Stimulated activated naive CD4-positive, alpha-beta T cell (primary cell): Measurements from ENCODE around the gene CACNA2D3.

Experiments used
- DNase-seq, 6 experiments: peaks; one replicate each; lab custom pipeline; 2025; lab: John Stamatoyannopoulos, UW

CACNA2D3 gene

GRCh38 chr3:54530944-54531343 is 408.6 kb downstream of the CACNA2D3 start:
- DNase-seq = no peak

- DNase-seq = no peak
Measured at GRCh38 chr3:54531741-54532140, 409.4 kb downstream of the CACNA2D3 start.

DNA sequence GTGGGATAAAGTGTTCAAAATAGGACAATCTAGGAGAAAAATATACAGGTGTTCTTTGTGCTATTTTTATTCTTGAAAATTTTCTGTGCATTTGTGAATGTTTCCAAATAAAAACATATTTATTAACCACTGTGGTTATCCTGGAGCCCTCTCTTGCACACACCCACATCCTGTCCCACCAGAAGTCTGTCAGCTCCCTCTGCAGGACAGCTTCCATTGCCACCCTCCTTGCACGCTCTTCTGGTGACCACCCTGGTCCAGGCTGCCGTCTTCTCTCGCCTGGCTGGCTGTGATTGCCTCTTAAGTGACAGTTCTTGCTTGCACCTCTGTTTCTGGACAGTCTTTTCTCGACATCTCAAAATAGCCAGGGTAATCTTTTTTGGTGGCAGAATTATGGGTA is 411.5 kb downstream of the CACNA2D3 start:
- no peak for DNase-seq

- DNase-seq = no peak
Measured at GRCh38 chr3:54535619-54536018, 413.3 kb downstream of the CACNA2D3 start.

GRCh38 chr3:54536450-54536849 is 414.1 kb downstream of the CACNA2D3 start:
- DNase-seq = no peak

GRCh38 chr3:54537506-54537905 is 415.2 kb downstream of the CACNA2D3 start:
- DNase-seq = no peak

DNA sequence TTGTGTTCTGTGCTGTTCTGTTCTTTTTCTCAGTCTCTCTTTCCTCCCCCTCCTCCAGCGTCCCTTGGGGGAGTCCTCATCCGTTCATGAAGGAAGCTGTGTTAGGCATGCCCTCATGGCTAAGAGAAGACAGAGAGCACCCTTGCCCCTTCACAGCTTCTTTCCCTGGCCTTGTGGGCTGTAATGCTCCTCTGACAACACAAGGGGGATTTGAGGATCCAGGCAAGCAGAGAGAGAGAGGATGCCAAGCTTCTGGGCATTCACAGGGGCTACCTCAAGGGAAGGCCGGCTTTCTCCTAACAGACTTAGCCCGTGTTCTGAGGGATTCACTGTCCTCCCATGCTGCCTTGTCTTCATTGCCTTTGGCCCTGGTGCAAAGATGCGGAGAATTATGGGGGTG is 416.0 kb downstream of the CACNA2D3 start:
- DNase-seq = no peak

GRCh38 chr3:54541369-54541768 is 419.0 kb downstream of the CACNA2D3 start:
- DNase-seq = no peak

DNA sequence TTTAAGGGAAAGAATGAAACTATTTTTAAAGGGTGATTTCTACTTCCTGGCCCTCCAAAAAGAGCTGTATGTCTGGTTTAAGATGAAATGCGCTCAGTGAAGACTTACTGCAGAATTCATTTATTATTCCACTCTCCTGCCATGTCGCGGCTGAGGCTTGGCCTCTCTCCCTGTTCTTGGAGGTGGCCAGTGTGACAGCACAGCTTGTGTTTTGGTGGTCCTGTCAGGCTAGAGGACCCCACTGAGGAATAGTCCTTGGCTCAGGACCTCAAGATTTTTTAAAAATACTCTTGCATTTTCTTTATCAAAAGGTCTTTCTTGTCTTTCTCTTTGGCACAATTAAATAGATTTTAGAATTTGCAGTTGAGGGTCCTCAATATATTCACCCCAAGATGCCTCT is 421.1 kb downstream of the CACNA2D3 start:
- DNase-seq = no peak

DNA sequence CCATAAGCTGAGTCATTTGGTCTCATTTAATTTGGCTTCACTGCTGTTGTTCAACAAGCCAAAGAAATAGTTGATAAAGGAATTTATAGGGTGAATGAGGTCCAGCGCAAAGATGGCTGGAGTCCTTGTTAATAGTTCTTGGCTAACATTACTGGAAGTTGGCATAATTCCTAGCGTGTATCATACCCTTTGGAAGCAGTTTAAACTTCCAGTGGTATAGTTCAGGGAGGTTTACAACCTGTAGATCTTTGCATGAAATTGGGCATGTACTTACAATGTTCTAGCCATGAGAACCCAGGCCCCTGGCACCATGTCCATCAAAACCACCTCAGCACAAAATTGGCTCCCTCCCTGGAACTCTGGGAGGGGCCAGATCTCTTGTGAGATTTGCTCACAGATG is 424.7 kb downstream of the CACNA2D3 start:
- no peak for DNase-seq

DNA sequence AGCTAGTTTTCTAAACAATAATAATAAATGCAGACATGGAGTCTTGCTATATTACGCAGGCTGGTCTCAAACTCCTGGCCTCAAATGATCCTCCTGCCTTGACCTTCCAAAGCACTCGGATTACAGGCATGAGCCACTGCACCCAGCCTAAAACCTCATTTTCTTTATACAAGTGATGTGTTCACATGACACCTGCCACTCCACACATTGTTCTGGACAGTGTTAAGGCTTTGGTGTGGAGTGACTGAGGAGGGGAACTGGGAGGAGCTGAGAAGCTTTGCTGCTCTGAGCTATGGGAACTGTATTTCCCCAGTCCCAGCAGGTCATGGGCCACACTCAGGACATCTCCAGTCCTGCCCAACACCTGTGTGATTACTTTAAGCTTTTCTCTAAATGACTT is 425.5 kb downstream of the CACNA2D3 start:
- DNase-seq = no peak

DNA sequence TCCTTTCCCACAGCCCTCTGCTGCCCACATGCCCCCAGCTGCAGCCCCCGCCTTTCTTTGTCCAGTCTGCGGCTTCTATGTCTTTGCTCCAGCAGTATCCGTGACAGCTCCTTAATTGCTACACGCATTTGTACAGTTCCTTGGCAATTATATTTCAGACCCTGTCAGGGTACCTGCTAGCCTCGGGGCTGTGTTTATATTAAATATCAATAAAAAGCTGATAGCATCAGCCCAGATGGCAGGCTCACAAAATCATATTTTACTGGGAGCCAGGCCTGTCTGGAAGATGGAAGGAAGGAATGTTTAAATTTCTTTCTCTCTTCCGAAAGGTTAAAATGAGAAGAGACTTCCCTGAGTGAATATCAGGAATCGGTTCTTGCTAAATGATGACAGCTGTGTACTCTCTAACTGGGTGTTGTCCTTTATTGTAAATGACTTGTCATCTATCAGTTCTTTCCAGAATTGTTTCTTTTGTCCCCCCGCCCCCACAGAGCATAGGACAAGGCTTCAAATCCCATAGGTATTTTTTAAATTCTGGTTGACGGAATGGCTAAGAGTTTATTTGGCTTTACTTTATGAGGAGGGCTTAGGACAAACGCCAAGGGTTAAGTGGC is 427.4 kb downstream of the CACNA2D3 start:
- DNase-seq = no peak

- no peak for DNase-seq
Measured at GRCh38 chr3:54550221-54550977, 428.0 kb downstream of the CACNA2D3 start.

GRCh38 chr3:54556630-54557029 is 434.3 kb downstream of the CACNA2D3 start:
- no peak for DNase-seq

DNA sequence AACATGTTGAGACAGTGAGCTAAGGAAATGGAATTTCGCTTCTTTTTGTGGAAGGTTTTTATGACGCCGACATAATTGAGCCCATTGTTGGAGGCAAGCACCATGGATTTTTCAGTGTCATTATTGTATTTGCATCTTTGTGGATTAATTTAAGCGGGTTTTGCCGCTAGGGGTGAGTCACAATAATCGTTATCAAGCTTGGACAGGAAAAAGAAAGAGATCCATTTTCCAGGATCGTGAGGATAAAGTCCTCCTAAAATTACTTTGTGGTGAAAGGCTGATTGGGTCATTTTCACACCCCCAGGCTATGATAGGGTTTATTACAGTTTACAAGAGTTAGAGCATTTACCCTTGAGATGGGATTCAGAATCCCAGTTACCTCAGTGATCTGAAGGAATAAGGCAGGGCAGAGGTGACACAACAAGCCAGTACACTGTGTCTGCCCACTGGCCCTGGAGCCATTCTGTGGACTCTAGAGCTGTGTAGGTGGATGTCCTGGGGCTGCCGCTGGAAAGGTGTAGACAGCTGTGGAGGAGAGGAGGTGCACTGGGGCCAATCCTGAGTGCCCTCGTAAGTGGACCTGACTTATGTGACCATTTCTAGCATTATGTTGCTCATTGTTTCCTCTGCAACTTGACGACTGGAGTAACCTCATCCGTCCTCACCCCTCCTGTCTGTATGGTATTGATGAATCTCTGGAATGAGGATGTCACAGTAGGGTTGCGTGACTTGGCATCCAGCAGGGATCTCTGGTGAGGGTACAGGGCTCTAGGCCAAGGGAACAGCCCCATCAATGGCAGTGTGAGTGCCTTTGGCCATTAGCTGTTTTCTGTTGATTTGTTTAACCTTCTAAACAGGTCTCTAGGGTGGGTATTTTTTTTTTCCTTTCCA is 435.4 kb downstream of the CACNA2D3 start:
- DNase-seq = no peak

DNA sequence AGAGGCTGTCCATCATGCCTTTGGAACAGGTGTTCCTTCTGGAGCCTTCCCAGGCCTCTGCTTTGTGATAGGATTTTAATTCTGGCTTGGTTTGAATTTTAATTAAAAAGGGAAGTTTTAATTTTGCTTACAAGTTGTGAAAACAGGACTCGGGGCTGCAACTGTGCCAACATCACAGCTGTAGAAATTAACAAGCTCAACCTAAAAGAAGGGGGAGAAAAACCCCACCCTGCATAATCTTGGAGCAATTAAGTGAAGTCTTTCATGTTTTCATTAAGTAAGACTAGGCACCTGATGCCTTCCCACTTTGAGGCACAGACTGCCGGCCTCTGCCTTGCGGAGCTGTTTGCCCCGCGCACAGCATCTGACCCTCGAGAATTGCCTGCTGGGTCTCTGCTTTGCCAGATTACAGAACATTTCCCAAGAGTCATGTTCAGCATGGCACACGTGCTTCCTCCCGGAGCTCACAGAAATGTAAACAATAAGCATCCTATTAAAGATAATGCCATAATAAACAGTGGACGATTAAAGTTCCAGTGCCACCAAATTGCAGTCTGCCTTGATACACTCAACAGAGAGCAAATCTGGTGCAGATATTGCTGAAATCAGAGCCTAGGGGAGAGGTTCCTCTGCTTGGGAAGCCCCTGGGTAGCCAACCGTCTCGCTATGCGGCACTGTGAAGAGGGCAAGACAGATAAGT is 441.3 kb downstream of the CACNA2D3 start:
- no peak for DNase-seq

DNA sequence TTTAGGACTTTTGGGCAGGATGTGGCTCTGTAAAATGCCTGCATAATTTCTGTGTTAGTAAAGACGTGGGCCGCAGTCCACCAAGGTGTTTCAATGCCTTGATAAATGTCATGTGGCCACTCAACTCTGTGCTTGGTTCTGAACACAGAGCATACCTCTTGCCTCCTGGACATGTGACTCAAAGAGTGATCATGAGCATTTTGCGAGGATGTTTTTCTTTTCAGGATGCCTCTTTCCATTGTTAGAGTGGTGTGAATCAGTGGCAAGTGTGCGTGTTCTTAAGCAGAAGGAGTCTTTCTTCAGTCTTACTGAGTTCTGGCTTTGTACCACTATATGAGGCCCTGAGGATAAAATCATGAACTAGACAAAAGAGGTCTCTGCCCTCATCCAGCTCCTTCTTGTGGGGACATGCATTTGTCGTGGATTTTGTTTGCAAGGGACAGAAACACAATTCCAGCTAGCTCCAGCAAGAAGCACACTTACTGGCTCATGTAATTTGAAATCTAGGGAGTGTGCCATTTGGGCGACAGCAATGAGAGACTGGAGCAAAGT is 442.1 kb downstream of the CACNA2D3 start:
- DNase-seq = no peak

DNA sequence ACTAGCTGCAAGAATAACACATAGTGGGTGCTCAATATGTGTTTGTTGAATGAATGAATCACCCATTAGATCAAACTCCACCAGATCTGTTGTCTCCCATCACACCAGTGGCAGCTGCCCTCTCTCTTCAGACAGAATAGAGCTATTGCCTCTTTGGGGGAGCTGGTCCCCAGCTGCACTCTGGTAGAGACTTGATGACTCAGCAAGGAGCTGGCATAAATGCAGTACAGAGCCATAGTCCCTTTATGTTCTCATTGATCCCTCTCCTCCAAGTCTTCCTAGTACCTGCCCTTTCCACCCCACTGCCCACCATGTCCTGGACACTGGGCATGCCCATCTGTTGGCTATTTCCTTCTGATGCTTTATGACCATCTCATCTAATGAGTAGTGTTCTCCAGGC is 443.6 kb downstream of the CACNA2D3 start:
- DNase-seq = no peak

GRCh38 chr3:54567949-54568348 is 445.6 kb downstream of the CACNA2D3 start:
- no peak for DNase-seq

DNA sequence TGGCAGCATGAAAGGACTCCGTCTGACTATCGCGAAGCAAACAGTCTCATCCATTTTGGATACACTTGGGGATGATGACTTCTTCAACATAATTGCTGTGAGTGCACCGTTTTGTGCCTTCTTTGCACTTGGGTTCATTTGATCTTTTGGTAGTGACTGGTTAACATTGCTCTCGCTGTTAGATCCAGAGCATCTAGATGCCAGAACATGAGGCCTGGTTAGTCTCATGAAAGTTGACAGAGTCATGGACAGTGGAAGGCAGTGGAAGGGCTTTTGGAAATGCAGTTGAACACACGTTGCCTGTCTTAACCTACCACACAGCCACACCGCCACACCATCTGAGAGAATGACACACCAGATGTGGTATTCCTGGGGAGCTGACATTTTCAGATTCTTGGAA is 447.7 kb downstream of the CACNA2D3 start:
- no peak for DNase-seq

GRCh38 chr3:54572197-54572895 is 450.0 kb downstream of the CACNA2D3 start:
- DNase-seq = no peak
